B cell (primary cell): ENCODE data around the gene ACOD1. TPM values are rescaled to one million over a fixed set of nuclear protein-coding genes. Genes with fewer than 3 reads are reported as not detected.

Source experiments
- ATAC-seq: fragments of 200-7000 bp; cut with Tn5 transposase; one replicate; pipeline ENCODE4 v1.10.0; 2021; ENCODE audit warnings: low read depth, mild to moderate bottlenecking, moderate number of reproducible peaks, moderate library complexity
- CTCF ChIA-PET: fragments of 350-600 bp; sonication (Branson Sonifier 250); formaldehyde crosslinking; loops from one replicate; lab custom pipeline; 2021; ENCODE audit warnings: antibody characterized with exemption, inconsistent platforms; lab: Charles Lee
- POLR2A ChIA-PET: fragments of 350-600 bp; sonication (Branson Sonifier 250); formaldehyde crosslinking; loops from one replicate; lab custom pipeline; 2021; ENCODE audit warnings: antibody characterized with exemption; lab: Charles Lee
- DNase-seq: peaks from one replicate; pipeline ENCODE4 v3.0.0; 2013
- H2AFZ ChIP-seq: 2 replicates; pipeline ENCODE4 v1.6.1; 2012; ENCODE audit warnings: mild to moderate bottlenecking, low read depth, low read length; ENCODE audit not compliant: insufficient read depth, poor library complexity, severe bottlenecking
- H3K27ac ChIP-seq, 2 donors: 1 replicate in 1 of 2; 2 replicates in 1 of 2; pipeline ENCODE4 v1.5.1; 2012 to 2013; ENCODE audit warnings: low read length in 2 of 2, mild to moderate bottlenecking in 2 of 2, moderate library complexity in 1 of 2
- H3K27me3 ChIP-seq, 4 experiments: fragments of 200-600 bp in 1 of 4; sonication (generic) in 1 of 4; replicated peaks in 1 of 4; 1 replicate in 2 of 4; 2 replicates in 2 of 4; pipeline versions ENCODE4 v1.6.1 to v1.7.0; 2013 to 2016; ENCODE audit warnings: low read length in 3 of 4, mild to moderate bottlenecking in 2 of 4, mixed read lengths in 1 of 4, moderate library complexity in 1 of 4; ENCODE audit not compliant: insufficient read depth in 4 of 4, control insufficient read depth in 3 of 4; ENCODE audit errors: control extremely low read depth in 1 of 4
- H3K36me3 ChIP-seq, 2 experiments: replicated peaks in 1 of 2; 1 replicate in 1 of 2; 2 replicates in 1 of 2; pipeline versions ENCODE4 v1.6.1 to v1.7.1; 2013; ENCODE audit warnings: low read length in 1 of 2; ENCODE audit not compliant: insufficient read depth in 2 of 2, control insufficient read depth in 1 of 2; ENCODE audit errors: control extremely low read depth in 1 of 2, extremely low read depth in 1 of 2
- H3K4me1 ChIP-seq, 2 donors: fragments of 200-600 bp in 1 of 2; sonication (generic) in 1 of 2; 1 replicate in 1 of 2; 2 replicates in 1 of 2; pipeline versions ENCODE4 v1.5.1 to v1.6.1; 2013 to 2017; ENCODE audit warnings: low read length in 2 of 2; ENCODE audit not compliant: control insufficient read depth in 2 of 2, insufficient read depth in 2 of 2
- H3K4me2 ChIP-seq: replicated peaks from 2 replicates; pipeline ENCODE3; 2012; ENCODE audit warnings: mild to moderate bottlenecking, low read depth, low read length; ENCODE audit not compliant: poor library complexity, severe bottlenecking
- H3K4me3 ChIP-seq, 5 experiments: fragments of 200-600 bp in 1 of 5; sonication (generic) in 1 of 5; 1 replicate in 3 of 5; 2 replicates in 2 of 5; pipeline versions ENCODE4 v1.5.1 to v1.7.0; 2011 to 2016; ENCODE audit warnings: low read length in 4 of 5, mild to moderate bottlenecking in 4 of 5, low read depth in 2 of 5, control low read depth in 1 of 5, moderate library complexity in 1 of 5; ENCODE audit not compliant: insufficient read depth in 1 of 5; ENCODE audit errors: control extremely low read depth in 1 of 5, extremely low read depth in 1 of 5
- H3K79me2 ChIP-seq: fragments of 200-600 bp; sonication (generic); one replicate; pipeline ENCODE4 v1.6.0; 2016; ENCODE audit warnings: low read length; ENCODE audit not compliant: control insufficient read depth, insufficient read depth
- H3K9ac ChIP-seq: fragments of 200-600 bp; sonication (generic); 2 replicates; pipeline ENCODE4 v1.6.1; 2017; ENCODE audit warnings: mild to moderate bottlenecking, low read length, moderate library complexity
- H3K9me3 ChIP-seq, 3 donors: one replicate each; pipeline versions ENCODE4 v1.6.1 to v1.7.1; 2013; ENCODE audit warnings: low read length in 2 of 3; ENCODE audit not compliant: control insufficient read depth in 2 of 3, insufficient read depth in 1 of 3; ENCODE audit errors: control extremely low read depth in 1 of 3
- H4K20me1 ChIP-seq: 2 replicates; pipeline ENCODE4 v1.6.0; 2012; ENCODE audit warnings: mild to moderate bottlenecking, low read length; ENCODE audit not compliant: insufficient read depth, control insufficient read depth, poor library complexity, severe bottlenecking
- H3K27ac Mint-ChIP-seq: one replicate; pipeline ENCODE4 v1.8.0; 2021; ENCODE audit warnings: mixed read lengths
- H3K27me3 Mint-ChIP-seq: one replicate; pipeline ENCODE4 v1.8.0; 2021; ENCODE audit warnings: mixed read lengths
- H3K4me1 Mint-ChIP-seq: one replicate; pipeline ENCODE4 v1.8.0; 2021; ENCODE audit warnings: mixed read lengths
- H3K4me3 Mint-ChIP-seq: one replicate; pipeline ENCODE4 v1.8.0; 2021; ENCODE audit warnings: mixed read lengths
- H3K9me3 Mint-ChIP-seq: one replicate; pipeline ENCODE4 v1.8.0; 2022; ENCODE audit warnings: mixed read lengths; ENCODE audit not compliant: insufficient read depth
- EZH2 ChIP-seq: IDR thresholded peaks from 2 replicates; pipeline ENCODE4 v1.6.1; 2012; ENCODE audit warnings: borderline replicate concordance, low read depth, mild to moderate bottlenecking, moderate library complexity, low read length; ENCODE audit not compliant: insufficient read depth, poor library complexity, severe bottlenecking
- WGBS: methylation state at CpG from one replicate; pipeline ENCODE4 v1.1.5; 2013; ENCODE audit warnings: missing lambda C conversion rate; ENCODE audit not compliant: insufficient coverage; 5-methylcytosine and 5-hydroxymethylcytosine counted together
- intact Hi-C: fragments of 100-400 bp; cut with micrococcal nuclease; formaldehyde crosslinking; loops from one replicate; pipeline ENCODE4 v1.10.0; 2022
- polyA plus RNA-seq: library from polyadenylated mRNA; depleted of rRNA; stranded (reverse); fragments of >200 nt; gene quantifications from 2 replicates; pipeline ENCODE4 v1.2.3, GENCODE V29; 2012
- total RNA-seq, 2 donors: library from RNA; stranded (reverse); fragments of 120-200 nt in 1 of 2; gene quantifications; 1 replicate in 1 of 2; 2 replicates in 1 of 2; pipeline versions ENCODE4 v1.2.3 to v1.2.4, GENCODE V29; 2013 to 2022
- TF ChIP-seq, protein P1 (sequence below): fragments of 200-600 bp; IDR thresholded peaks from one replicate; pipeline ENCODE4 v1.8.0; 2022; ENCODE audit warnings: antibody characterized with exemption, mild to moderate bottlenecking

Gene ACOD1
- total and polyA plus RNA-seq, 2 donors (not counting 1 experiment from before 2014, with no cell fraction given) = not detected

DNA sequence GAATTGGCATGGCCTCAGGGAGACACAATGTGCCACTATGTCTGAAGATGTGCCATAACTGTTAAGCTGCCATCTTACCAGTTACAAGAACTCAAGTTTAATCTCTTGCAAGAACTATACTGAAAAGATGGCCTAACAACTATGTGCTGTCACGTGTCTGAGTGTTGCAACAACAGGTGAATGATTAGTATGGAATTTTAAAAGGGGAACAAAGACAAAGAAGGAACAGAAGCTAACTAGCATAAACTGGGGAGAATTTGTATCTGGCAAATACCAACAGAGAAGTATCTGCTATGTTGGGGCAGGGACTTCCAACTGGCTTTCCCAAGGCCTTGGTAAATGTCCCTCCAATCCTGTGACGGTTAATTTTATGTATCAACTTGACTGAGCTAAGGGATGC, 11.5 kb upstream of the ACOD1 start:
- H3K9me3 Mint-ChIP-seq = peaks cover 3% of the 10 kb centered on the region
- Histone ChIP-seq H3K4me1 (no peaks in the 10 kb centered on the region), H3K36me3 (no peaks in the 10 kb centered on the region), H3K9ac (no peak overlapping the region), H3K27ac (no peak overlapping the region), H3K27me3 (no peaks in the 10 kb centered on the region), H2AFZ (no peak overlapping the region), H4K20me1 (no peaks in the 10 kb centered on the region), H3K4me3 (no peak overlapping the region), H3K4me2 (no peak overlapping the region), H3K79me2 (no peaks in the 10 kb centered on the region), H3K9me3 (no peaks in the 10 kb centered on the region)
- no peak overlapping the region for H3K4me3 Mint-ChIP-seq
- ChIA-PET CTCF (no interaction called here), POLR2A (no interaction called here)
- intact Hi-C loops = no loop called here
- TF ChIP-seq, protein P1, sequence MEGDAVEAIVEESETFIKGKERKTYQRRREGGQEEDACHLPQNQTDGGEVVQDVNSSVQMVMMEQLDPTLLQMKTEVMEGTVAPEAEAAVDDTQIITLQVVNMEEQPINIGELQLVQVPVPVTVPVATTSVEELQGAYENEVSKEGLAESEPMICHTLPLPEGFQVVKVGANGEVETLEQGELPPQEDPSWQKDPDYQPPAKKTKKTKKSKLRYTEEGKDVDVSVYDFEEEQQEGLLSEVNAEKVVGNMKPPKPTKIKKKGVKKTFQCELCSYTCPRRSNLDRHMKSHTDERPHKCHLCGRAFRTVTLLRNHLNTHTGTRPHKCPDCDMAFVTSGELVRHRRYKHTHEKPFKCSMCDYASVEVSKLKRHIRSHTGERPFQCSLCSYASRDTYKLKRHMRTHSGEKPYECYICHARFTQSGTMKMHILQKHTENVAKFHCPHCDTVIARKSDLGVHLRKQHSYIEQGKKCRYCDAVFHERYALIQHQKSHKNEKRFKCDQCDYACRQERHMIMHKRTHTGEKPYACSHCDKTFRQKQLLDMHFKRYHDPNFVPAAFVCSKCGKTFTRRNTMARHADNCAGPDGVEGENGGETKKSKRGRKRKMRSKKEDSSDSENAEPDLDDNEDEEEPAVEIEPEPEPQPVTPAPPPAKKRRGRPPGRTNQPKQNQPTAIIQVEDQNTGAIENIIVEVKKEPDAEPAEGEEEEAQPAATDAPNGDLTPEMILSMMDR = no peak
- TF ChIP-seq EZH2 = no peak
- DNase-seq (no peak), ATAC-seq (no peak)
- no peaks in the 10 kb centered on the region for H3K27me3 Mint-ChIP-seq
- H3K27ac Mint-ChIP-seq = no peak overlapping the region
- WGBS = 90% methylated on average over 2 of the region's 2 CpGs
- no peaks in the 10 kb centered on the region for H3K4me1 Mint-ChIP-seq

DNA sequence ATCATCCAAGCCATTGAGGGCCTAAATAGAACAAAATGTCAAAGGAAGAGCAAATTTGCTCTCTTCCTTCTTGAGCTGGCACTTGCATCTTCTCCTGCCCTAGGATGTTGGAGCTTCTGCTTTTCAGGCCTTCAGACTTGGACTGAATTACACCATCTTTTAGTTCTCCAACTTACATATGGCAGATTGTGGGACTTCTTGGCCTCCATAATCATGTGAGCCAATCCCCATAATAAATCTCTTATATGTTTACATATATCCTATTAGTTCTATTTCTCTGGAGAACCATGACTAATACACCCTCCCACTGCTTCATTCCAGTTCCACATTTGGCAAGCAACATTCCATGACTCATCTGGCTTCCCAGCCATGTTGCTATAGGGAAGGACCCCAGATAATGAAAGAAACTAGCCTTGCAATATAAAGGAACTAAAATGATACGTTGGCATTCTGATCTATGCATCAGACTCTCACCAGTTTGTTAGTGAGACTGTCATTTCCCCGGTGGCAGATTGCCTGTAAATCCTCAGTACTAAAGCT, 11.0 kb upstream of the ACOD1 start:
- TF ChIP-seq, protein P1 = no peak
- no peak for TF ChIP-seq EZH2
- intact Hi-C loops = no loop called here
- Histone ChIP-seq H3K27me3 (no peaks in the 10 kb centered on the region), H3K9me3 (no peaks in the 10 kb centered on the region), H4K20me1 (no peaks in the 10 kb centered on the region), H3K4me3 (no peak overlapping the region), H3K36me3 (no peaks in the 10 kb centered on the region), H2AFZ (no peak overlapping the region), H3K79me2 (no peaks in the 10 kb centered on the region), H3K9ac (no peak overlapping the region), H3K4me1 (peaks cover 0 to 2% of the 10 kb centered on the region in 2 donors), H3K4me2 (no peak overlapping the region), H3K27ac (no peak overlapping the region)
- 85% methylated on average over 2 of the region's 2 CpGs for WGBS
- ChIA-PET CTCF (no interaction called here), POLR2A (no interaction called here)
- ATAC-seq (no peak), DNase-seq (no peak)
- Mint-ChIP-seq H3K27me3 (no peaks in the 10 kb centered on the region), H3K4me3 (no peak overlapping the region), H3K4me1 (peaks cover 5% of the 10 kb centered on the region), H3K27ac (no peak overlapping the region), H3K9me3 (peaks cover 3% of the 10 kb centered on the region)
